HG02970 (cell line): ENCODE measurements around the gene DUT.

ENCODE experiments used
- ATAC-seq: cut with Tn5 transposase; IDR thresholded peaks from one replicate; pipeline ENCODE4 v1.9.1; 2021; ENCODE audit warnings: mild to moderate bottlenecking, moderate library complexity, moderate number of reproducible peaks; ENCODE audit not compliant: unreplicated experiment, low FRiP score

The DUT gene

GRCh38 chr15:48330855-48331795 lies at the start of gene DUT:
Gene DUT, plus strand, starts transcription at chr15:48331429. Its CDS starts 87 bp downstream, at chr15:48331516.
- ATAC-seq: peak; percentile 82

DNA sequence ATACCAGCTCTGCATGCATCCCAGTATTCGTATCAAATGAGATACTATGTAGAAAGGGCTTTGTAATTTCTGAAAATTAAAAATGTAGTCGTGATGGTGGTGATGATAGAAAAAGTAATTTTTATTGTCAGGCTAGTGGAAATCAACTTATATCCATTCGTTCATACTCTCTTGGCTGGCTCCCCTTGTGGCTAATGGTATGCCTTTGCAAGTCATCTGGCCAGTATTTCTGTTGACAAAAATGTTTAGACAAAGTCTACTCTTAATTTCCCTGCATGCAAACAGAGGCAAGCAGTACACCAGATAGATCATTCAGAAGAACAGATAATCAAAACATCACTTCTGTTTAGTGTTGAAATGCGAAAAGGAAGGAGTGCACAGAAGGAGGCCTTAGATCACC lies 49.6 kb upstream of the DUT start:
- ATAC-seq: no peak

DNA sequence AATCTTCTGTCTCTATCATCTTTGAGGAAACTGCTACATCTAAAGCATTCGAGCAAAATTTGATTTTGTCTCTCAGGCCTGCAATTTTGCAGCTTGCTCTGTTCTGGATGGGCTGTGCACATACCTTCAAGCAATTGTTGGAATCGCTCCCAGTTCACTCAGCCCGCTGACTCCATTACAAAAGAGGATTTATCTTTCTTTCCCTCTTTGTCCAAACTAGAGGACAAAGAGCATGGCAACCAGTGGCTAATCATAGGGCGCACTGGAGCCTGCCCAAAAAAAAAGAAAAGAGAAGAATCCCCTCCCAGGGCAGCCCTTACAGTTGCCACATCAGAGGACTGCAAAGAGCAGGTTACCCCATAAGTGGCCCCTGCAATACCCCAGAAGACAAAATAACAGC lies 49.0 kb upstream of the DUT start:
- no peak for ATAC-seq

DNA sequence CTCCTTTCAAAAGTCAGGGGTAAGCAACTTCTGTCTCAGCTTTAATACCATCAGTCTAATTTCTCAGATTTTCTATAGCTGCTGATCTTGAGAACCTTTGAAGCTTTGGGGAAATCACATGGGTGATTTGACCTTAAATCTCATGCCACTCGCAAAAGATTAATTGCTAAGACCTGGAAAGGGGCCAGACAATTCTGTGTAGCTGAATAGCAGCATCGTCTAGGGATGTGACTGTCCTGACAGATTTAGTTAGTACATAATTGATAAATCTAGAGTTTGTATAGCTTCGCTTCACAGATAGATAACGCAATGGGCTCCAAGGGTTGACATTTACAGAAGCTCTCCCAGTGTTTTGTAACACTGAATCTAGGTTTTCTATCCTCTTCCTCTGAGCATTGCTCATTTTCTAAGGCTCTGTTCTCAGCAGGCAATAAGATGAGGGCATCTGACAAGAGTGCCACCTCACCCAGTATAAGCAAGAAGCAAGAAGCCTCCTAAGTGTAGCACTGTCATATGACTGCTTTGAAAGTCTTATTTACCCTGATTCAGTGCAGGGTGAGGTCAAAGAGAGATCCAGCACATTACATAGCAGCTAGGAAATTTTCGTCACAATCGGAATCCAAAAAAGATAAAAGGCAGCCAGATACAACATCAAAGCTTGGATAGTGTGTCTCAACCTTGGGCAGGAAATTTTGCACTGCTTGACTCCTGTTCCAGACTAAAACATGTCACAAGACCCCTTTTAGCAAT lies 47.7 kb upstream of the DUT start:
- ATAC-seq: no peak

DNA sequence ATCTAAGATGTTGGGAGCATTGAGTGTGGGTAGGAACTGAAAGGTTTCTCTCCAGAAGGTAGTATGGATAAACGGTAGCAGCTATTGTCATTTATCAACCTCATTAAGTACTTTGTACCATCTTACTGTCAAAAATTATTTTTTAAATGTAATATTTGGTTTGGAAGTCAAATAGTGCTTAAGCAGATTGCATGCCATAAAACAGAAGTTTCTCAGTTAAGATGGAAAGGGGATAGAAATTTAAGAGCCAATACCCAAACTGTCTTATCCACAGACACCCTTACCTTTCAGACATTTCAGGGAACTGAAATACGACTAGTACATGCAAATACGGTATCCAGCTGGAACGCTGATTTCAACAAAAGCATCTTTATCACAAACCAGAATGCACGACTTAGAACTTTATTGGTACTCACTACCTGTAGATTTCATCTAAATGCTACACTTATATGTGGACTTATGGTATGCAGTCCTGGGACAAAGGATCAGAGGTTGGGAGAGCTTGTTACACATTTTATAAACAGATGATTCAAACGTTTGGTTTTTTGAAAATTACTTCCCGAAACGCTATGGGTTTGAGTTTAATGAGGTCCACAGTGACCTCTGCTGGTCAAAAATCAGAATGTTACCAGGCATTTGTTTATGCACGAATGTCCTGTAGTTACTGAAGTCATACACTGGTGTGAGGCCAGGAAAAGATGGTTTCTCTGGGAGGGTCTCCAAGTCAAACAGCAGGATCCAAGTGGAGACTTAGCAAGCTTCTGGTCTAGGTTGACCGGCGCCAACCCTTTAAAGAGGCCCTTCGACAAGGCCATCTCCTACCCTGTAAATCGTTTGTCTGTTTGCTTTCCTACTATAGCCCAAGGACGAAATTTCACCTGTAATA lies 45.7 kb upstream of the DUT start:
- ATAC-seq: no peak

GRCh38 chr15:48289628-48290027 lies 41.6 kb upstream of the DUT start:
- no peak for ATAC-seq

DNA sequence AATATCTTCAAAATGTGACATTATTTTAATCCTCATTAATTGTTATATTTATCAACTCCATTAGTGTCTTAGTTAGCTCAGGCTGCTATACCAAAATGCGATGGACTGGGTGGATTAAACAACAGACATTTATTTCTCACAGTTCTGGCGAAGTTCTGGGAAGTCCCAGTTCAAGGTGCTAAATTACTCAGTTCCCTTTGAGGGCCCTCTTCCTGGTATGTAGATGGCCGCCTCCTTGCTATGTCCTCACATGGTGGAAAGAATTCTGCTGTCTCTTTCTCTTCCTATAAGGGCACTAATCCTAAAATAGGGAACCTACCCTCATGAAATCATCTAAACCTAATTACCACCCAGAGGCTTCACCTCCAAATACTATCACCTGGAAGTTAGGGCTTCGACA lies 38.8 kb upstream of the DUT start:
- ATAC-seq: no peak

GRCh38 chr15:48297668-48298067 lies 33.6 kb upstream of the DUT start:
- no peak for ATAC-seq

- no peak for ATAC-seq
Observed at GRCh38 chr15:48298914-48299313, 32.3 kb upstream of the DUT start.

DNA sequence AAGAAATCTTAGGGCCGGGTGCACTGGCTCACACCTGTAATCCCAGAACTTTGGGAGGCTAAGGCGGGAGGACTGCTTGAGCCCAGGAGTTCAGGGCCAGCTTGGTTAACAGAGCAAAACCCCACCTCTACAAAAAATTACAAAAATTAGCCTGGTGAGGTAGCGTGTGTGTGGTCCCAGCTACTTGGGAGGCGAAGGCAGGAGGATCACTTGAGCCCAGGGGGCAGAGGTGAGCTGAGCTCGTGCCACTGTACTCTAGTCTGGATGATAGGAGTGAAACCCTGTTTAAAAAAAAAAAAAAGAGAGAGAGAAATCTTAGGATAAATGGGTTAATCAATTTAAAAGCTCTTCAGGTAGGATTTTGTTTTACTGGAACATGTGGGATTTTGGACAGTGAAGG lies 31.2 kb upstream of the DUT start:
- no peak for ATAC-seq

DNA sequence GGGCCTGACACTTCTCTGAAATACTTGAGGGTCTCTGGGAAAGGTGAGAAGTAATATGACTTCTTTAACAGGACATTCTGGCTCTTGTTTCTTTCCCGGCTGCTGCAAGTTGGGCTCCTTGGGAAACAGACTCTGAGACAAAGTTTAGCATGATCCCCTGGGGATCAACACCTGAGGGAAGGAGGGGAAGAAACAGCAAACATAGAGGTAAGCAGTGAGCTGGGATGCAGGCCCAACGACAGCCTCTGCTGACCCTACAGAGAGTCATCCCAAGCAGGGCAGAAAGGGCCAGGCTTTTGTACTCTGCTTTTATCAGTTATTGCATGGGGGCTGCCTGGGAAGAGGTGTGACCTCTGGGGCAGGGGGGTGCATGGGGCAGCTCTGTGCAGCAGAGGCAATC lies 26.8 kb upstream of the DUT start:
- ATAC-seq: no peak

- ATAC-seq: no peak
Observed at GRCh38 chr15:48306639-48307038, 24.6 kb upstream of the DUT start.

DNA sequence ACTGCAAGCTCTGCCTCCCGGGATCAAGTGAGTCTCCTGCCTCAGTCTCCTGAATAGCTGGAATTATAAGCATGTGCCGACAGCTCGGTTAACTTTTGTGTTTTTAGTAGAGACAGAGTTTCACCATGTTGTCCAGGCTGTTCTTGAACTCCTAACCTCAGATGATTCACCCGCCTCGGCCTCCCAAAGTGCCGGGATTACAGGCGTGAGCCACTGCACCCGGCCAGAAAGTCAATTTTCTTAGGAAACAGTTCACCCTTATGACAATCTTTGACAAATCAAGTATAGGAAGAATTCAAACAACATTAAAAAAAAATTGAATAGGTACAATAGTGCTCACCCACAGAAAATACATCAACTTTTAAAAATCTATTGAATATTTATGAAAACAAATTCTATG lies 23.6 kb upstream of the DUT start:
- ATAC-seq: no peak

- no peak for ATAC-seq
Observed at GRCh38 chr15:48309740-48310139, 21.5 kb upstream of the DUT start.

- ATAC-seq: no peak
Observed at GRCh38 chr15:48313216-48313615, 18.0 kb upstream of the DUT start.

DNA sequence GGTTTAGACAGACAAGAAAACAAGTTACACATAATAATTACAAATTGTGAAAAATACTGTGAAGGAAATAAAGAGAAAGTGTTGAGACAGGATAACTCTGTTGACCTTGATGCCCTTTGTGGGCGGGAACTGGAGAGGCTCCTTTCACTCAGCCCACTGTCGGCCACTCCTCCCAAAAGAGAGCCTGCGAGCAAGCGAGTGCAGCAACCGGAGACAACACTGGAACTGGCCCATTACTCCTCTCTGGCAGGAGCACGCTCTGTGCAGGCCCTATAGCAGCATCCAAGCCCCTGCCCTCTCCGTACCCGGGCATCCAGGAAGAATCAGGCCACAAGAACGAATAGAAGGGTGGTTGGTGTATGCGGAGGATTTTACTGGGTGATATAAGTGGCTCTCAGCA lies 16.2 kb upstream of the DUT start:
- ATAC-seq: no peak

DNA sequence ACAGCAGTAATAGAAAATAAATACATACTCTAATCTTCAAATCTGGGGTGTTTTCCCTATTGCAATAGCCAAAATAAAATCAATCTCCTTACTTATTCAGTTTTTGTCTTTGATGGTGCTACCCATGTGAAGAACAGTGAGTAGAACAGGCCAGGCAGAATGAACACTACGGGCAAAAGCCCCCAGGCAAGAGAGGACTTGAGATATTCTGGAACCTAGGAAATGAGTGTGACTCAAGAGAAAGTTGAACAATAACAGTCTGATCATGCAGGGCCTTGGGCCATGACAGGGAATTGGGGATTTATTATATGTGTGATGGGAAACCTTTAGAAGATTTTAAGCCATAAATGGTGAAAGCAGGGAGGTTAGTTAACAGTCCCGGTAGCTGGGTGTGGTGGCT lies 14.0 kb upstream of the DUT start:
- ATAC-seq: no peak

DNA sequence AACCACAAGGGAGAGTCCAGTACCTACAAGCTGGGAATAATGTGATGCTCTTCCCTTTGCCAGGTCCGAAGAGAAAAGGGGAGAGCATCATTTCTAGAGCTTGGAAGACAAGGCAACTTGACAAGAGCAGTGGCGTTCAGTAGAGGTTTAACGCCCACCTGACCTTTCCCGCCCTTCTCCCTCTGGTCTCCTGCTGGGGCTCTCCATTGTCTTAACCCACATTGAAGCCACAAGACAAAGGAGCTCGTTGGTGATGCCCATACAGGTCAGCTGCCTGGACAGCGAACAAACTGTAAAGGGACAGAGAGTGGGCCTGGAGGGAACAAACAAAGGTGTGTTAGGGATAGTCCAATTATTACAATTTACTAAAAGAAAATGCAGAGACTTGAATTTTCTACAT lies 13.1 kb upstream of the DUT start:
- no peak for ATAC-seq

DNA sequence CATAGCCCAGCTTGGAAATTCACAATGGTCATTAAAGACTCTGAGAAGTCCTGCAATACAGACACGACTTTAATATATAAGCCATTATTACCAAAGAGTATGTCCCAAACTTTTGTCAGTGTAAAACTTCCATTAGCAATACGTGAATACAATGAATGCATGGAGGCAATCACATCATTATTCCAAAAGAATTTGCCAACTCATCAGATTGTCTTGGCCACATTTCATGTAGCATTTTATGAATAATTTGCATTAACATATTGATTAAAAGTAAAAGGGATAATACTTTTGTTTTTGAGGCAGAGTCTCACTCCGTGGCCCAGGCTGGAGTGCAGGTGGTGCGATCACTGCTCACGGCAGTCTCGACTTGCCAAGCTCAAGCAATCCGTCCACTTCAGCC lies 7.9 kb upstream of the DUT start:
- ATAC-seq: no peak

- ATAC-seq: no peak
Observed at GRCh38 chr15:48324949-48325348, 6.3 kb upstream of the DUT start.

DNA sequence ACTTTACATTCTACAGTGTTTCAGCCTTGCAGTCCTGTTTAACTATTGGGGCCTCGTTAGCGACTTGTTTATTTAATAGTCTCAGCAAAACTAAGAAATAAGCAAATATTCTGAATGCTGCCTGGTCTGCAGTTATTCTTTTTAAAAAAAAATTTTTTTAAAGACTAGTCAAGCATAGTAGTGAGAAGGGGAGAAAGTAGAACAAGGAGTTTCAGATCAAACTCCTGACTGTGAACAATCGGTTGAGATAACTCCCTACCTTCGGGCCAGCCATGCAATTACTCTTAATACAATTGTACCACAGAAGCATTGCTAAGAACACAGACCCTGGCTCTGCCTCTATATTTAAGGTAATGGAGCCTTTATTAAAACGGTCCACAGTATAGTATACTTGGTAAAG lies 5.8 kb upstream of the DUT start:
- no peak for ATAC-seq
